HG03064 (cell line): ENCODE measurements around the gene AMOT.
A peak's percentile ranks its signal among the peaks of the same experiment; 100 is the strongest.
"Not testable (repeated sequence)": the region's sequence is repeated elsewhere in the genome, so short reads cannot be mapped to it uniquely, and the experiment has no call there.

Experiments used
- ATAC-seq: cut with Tn5 transposase; IDR thresholded peaks from one replicate; pipeline ENCODE4 v1.9.1; 2021; ENCODE audit warnings: low read depth; ENCODE audit not compliant: unreplicated experiment

AMOT gene, protein sequence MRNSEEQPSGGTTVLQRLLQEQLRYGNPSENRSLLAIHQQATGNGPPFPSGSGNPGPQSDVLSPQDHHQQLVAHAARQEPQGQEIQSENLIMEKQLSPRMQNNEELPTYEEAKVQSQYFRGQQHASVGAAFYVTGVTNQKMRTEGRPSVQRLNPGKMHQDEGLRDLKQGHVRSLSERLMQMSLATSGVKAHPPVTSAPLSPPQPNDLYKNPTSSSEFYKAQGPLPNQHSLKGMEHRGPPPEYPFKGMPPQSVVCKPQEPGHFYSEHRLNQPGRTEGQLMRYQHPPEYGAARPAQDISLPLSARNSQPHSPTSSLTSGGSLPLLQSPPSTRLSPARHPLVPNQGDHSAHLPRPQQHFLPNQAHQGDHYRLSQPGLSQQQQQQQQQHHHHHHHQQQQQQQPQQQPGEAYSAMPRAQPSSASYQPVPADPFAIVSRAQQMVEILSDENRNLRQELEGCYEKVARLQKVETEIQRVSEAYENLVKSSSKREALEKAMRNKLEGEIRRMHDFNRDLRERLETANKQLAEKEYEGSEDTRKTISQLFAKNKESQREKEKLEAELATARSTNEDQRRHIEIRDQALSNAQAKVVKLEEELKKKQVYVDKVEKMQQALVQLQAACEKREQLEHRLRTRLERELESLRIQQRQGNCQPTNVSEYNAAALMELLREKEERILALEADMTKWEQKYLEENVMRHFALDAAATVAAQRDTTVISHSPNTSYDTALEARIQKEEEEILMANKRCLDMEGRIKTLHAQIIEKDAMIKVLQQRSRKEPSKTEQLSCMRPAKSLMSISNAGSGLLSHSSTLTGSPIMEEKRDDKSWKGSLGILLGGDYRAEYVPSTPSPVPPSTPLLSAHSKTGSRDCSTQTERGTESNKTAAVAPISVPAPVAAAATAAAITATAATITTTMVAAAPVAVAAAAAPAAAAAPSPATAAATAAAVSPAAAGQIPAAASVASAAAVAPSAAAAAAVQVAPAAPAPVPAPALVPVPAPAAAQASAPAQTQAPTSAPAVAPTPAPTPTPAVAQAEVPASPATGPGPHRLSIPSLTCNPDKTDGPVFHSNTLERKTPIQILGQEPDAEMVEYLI

DNA sequence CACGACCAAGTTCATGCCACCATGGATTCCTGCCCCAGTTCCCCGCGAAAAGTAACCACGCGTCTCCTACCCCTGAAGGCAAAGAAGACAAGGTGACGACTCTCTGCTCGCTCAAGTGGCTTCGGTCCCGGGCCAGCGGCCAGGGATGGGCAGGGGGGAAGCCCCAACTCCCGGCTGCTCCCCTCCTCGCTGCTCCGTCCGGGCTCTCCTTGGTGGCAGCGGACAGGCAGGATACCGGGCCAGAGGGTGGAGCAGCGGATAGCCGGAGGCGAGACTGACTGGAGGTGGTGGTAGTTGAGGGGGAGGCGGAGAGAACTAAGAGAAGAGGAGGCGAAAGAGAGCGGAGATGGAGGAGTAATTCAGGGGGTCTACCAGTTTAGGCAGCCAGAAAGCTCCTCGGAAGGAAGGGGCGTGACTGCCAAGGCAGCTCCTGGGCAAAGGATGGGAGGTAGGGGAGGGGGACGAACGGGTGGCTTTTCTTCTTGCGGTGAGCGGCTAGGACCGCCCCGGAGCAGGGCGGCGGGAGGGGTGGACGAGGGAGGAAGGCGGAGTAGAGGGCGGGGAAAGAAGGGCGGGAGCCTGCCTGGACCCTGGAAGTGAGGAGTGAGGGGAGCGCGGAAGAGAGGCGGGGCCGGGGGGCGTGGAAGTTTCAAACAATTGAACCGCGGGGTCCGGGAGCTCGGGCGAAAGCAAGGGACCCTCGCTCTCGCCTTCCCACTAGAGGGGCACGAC lies at the start of gene AMOT:
Gene AMOT (minus strand): TSS at position 450 of the 732 bp plus-strand sequence. CDS start 17,705 bp downstream, outside the sequence.
- peak; percentile 69 for ATAC-seq

DNA sequence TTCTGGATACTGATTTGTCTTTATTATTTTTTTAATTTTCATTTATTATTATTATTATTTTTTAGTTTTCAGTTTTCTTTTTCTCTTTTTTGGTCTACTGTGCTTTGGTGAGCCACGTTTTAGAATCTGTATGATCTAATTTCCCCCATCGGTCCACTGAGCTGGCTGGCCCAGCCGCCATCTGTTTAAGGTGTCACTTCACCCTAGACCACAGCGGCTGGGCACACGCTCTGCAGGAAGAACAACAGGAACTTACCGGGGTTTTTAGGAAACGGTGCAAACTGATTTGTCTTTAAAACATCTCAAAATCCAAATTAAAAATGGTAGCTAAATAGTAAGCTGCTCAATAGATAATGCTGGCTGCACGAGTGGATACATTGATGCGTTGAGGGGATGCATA lies 48.8 kb upstream of the AMOT start:
- ATAC-seq = no peak

DNA sequence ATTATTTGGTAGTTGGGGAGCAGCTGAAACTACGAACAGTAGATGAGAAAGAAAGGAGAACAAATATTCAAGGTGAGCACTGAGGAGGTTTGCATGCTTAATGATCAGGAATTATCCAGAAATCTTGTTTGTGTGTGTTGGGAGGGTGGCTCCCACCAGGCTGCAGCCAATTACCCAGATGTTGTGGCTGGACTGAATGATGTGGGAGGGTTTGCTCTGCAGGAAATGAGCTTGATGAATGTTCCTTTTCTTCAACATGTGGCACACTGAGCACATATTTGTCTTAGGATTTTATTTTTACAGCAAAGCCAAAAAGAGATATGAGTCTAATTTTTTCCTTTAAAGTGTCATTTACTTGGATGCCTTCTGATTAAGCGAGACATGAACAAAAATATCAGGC lies 48.3 kb upstream of the AMOT start:
- ATAC-seq = no peak

DNA sequence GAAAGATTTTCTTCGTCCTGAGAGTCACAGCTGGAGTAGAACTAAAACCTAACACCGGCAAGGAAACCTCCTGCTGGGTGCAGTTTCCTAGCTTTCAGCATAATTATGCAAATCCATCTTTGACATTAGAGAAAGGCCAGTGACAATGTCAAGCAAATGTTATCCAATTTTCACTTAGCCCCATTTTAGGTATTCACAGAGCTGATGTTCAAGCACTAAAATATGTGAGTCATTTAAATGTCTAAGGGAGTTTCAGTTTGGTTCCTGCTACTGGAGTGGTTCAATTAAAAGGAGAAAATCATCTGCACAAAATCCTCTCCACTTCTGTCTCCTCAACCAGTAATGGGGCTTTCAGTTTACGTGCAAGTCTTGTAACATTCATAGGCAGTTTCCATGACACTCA lies 37.1 kb upstream of the AMOT start:
- ATAC-seq = no peak

DNA sequence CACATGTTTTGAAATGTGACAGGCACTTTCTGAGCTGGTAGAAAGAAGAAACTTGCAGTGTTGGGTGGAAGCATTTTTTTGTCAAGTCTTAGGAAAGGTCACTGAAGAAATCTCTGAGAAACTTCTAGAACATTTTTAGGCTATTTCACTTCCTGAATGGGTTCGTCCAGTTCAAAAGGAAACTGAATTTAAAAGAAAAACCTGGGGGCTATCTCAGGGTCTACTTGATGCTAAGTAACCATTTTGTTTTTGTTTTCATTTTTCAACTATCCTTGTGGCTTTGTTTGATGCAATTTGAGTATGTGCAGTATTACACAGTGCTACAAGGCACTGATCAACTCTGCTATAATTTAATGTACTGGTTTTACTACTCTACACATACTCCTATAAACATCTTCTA lies 34.0 kb upstream of the AMOT start:
- no peak for ATAC-seq

DNA sequence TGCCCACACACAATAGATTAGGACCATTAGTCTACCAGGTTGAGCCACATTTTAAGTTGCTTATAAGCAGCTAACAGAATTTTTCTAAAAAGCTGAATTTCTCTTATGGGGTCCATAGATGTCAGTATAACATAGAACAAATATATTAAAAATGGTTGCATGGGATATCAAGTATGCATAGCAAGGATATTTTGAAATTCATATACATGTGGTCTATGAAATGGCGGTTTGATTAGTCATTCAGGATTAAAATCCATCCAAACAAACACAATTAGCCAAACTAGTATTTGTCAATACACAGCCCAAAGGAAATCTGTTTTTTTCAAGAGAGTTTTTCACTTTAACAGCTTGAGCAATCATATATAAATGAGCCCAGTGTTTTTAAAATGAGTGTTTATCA lies 33.5 kb upstream of the AMOT start:
- ATAC-seq = no peak

DNA sequence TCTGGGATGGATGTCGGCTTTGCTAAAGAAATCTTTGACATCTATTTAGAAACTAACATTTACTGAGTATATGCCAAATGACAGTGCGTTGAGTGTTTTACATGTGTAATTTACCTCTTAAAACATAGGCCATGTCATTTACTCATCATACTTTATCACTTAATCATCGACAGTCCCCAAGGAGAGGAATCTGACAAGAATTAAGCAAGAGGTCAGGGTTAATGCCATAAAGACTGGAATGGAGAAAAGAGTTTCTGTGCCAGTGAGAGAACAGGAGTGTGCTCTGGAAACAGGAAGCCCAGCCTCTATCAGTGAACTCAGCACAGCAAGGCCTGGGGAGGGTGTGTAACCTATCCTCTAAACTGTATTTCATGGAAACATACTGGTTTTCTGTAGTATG lies 28.0 kb upstream of the AMOT start:
- no peak for ATAC-seq

DNA sequence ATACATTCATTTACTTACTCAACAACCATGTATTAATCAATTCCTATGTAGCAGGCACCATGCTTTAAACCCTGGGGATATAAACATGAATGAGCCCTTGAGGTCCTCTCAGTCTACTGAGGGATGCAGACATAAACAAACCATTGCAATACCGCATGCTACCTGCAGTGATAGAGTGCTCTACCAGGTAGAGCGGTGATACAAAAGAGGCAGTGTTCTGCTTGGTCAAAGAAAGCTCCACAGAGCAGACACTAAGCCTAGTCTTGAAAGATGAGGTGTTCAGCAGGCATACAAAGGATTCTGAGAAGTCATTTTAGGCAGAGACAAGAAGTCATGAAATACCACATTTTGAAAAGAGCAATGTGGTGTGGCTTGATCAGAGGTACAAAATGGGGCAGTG lies 26.9 kb upstream of the AMOT start:
- ATAC-seq = peak; percentile 63

DNA sequence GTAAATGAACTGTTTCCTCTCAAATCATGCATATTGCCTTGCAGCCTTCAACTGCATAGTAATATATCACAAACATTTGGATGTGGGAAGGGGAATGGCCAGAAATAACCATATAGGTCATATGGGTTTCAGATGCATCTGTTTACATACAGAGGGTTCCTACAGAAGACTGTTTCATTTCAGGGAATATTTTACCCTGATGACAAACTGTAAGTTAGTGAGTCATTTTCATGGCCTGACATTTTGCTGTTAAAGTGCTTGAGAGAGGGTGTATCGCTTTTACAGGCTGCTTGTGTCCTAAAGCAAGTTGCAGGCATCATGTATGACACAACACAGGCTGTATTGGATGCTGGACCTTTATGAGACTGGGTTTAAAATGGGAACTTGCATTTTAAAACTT lies 25.5 kb upstream of the AMOT start:
- no peak for ATAC-seq

DNA sequence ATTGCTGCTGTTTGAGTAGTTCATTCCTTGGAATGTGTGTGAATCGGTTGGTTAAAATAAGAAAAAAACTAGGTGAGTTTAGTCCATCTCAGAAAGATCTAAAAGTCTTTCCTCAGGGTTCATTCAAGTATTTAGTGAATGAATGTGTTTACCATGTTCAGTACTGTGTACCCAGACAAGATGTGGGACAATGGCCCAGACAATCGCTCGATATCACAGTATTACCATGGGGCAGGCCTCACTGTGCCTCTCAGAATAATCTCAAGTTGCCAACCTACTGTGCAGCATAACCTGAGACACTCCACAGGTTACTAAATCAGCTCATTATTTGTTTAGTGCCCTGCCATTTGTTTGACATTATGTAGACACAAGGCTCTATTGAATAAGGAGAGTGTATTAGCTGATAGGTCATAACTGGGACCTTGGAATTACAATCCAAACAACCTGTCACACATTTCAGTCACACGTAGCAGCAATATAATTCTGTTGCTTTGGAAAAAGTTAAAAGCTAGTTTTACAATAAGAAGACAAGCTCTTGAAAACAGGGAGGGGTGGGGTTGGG lies 24.9 kb upstream of the AMOT start:
- ATAC-seq = no peak

DNA sequence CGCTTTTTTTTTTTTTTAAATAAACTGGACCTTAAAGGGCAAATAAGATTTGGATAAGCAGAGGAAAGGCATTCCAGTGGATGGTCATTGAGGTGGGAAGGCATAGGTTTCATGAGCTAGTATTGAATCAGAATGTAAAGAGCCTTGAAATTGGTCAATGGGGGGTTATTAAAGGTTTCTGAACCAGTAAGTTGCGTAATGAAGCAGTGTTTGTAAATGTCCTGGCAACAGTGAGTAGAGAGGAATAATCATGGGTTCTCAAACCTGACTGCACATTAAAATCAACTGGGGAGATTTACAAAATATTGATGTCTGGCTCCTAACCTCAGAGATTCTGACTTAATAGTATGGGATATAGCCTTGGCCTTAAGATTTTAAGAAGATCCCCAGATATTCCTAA lies 23.2 kb upstream of the AMOT start:
- ATAC-seq = no peak

DNA sequence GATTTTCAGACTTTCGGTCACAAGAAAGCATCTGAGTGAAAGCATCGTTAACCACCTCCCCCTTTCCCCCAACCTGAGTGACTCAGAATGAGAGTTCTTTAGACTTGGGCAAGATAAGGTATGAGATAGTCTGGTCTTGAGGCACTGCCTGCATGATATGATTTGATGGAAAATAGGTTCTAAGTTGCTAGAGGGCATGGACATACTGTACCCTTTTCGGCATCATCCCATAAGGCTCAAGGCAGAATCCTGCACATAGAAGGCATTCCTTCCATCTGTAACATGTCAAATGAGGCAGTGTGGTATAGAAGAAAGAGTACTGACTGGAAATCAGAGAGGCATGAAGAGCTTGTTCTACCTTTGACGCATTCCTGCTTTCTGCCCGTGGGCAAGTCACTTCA lies 16.8 kb upstream of the AMOT start:
- no peak for ATAC-seq

DNA sequence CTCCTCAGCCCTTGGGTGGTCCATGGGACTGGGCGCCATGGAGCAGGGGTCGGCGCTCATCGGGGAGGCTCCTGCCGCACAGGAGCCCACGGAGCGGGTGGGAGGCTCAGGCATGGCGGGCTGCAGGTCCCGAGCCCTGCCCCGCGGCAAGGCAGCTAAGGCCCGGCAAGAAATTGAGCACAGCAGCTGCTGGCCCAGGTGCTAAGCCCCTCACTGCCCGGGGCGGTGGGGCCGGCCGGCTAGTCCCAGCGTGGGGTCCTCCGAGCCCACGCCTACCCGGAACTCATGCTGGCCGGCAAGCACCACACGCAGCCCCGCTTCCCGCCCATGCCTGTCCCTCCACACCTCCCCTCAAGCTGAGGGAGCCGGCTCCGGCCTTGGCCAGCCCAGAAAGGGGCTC lies 14.3 kb upstream of the AMOT start:
- not testable (repeated sequence) for ATAC-seq

DNA sequence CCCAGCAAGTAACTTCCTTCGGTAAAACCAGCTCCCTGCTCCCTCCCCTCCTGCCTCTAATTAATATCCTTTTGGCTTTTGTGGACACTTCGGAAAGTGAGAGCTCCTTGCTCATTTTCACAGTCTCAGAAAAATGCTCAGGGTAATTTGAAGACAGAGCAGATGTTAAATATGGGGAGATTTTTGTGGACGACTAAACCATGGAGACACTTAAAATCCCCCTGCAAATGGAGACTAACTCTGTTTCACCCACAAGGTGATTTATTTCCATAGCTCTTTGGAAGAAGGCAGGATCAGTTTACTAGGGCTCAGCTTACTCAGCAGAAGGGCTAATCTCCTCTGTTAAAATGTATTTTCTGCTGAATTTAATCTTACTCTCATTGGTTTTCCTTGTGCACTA lies 12.2 kb upstream of the AMOT start:
- ATAC-seq = no peak

DNA sequence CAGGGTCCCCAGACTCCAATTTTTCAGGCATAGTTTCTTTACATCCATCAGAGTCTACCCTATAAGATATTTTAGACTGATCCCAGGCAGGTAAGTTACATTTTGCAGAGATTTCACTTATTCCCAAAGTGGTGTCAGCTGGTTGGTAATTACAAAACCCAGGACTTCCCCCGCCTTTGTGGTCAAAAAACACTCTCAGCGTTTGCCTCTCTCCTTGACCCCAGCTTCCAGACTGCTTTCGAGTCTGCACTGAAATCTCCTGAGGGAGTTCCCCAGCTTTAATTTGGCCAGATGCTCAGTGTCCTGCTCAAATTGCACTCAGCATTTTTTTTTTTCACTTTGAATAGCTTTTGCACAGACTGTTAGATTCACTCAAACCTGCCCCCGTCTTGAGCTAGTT lies 11.2 kb upstream of the AMOT start:
- ATAC-seq = peak; percentile 70

DNA sequence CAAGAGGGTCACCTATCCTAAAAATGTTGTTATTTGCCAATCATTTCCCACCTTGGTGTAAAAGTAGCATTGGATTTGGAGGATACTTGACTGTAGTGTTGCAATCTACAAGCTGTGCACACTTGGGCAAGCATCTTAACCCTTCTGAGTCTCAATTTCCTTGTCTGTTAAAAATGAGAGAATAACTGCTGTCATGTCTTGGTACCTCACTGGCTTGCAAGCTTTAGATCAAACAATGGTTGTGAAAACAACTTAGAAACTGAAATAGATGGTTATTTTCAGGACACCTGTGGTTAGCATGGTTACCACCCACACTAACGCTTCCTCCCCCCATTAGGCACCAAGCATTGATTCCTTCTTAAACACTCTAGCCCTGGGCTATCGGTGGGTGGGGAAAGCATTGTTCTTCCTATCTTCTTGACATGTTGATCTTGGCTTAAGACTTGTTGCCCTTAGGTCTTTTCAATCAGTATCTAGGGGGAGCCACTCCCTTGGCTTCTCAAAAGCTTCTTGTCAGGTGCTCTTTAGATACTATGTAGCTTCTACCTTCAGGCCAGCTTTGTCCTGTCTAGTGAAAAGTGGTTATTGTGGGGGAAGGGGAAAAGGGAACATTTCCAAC lies 10.6 kb upstream of the AMOT start:
- peak; percentile 84 for ATAC-seq

DNA sequence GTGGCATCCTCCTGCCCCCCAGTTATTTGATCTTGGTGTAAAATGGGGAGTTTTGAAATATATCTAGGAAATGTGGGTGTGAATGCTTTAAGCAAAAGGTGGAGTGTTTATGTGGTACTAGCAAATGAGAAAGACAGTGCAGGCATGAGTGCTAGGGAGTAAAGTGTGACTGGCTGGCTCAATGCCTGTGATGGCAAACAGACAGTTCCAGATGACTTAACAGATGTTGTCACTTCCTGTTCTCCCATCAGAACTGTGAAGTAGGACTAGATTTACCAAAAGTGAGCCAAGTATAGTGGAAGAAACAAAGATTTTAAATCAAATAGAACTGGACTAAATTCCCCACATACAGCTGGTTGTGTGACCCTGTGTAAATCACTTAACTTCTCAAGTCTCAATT lies 8.4 kb upstream of the AMOT start:
- ATAC-seq = no peak

DNA sequence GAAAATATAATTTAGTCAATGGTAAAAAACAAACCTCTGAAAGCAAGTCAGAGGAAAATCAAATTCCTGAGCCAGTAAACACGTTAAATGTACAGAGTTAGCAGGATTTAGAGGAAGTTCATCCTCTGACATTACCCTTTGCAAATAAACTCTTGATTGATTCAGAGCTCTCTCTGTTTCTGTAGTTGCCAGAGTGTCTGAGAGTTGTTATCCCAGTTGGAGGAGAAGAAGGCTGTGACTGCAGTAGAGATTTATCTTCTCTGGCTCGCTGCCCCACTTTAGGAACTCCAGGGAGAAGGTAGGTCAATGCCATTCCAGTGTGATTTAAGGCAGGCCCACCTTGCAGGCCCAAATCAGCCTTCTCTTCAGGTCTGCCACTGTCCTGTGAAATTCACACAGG lies 6.2 kb upstream of the AMOT start:
- ATAC-seq = no peak

DNA sequence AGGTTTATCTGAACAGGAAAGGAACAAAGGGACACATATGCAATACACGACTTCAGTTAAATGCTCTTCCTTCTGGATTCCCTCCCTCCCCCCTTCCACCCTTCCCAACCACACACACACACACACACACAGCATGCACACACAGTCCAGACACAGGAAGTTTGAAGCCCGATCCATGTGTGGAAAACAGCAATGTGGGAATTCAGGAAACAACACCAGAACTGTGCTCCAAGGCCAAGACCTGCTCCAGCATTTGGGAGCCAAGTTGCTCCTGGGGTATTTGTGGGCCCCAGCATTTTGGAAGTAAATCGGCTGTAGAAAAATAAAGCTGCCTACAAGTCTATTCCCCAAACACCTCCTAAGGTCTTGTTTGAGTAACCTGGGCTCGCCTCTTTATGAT lies 5.6 kb upstream of the AMOT start:
- ATAC-seq = no peak

DNA sequence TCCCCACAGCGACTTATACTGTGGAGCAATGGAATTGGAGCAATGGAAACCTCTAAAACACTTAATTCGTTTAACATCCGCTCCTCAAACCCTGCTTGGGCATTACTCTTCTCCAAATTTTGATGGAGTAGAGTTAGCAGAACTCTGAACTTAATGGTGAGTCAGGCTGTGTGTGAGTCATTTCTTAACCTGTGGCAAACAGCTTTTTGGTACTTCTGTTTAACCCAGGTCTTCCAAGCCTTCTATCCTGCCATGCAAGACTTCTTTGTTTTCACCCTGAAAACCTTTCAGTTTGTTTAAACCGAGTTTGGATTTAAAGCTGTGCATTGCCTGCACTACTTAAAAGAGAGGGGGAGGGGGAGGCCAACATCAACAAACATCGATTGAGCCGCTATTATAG lies 3.6 kb upstream of the AMOT start:
- ATAC-seq = no peak
